Activated CD8-positive, alpha-beta T cell treated with anti-CD3 and anti-CD28 coated beads for 36 hours (primary cell): ENCODE results near the gene OPCML. TPM values are rescaled to one million over a fixed set of nuclear protein-coding genes. Genes with fewer than 3 reads are reported as not detected.

Experiments used
- ATAC-seq: fragments of 200-7000 bp; cut with Tn5 transposase; one replicate; pipeline ENCODE4 v1.10.0; 2021; ENCODE audit warnings: mild to moderate bottlenecking, moderate library complexity
- CTCF ChIA-PET: fragments of 350-600 bp; sonication (Branson Sonifier 250); formaldehyde crosslinking; loops from one replicate; lab custom pipeline; 2021; ENCODE audit warnings: antibody characterized with exemption; lab: Charles Lee
- POLR2A ChIA-PET: fragments of 350-600 bp; sonication (Branson Sonifier 250); formaldehyde crosslinking; loops from one replicate; lab custom pipeline; 2021; ENCODE audit warnings: antibody characterized with exemption; lab: Charles Lee
- DNase-seq: peaks from one replicate; pipeline ENCODE4 v3.0.0-alpha.2; 2020
- H3K27ac Mint-ChIP-seq: one replicate; pipeline ENCODE4 v1.8.0; 2021; ENCODE audit warnings: mild to moderate bottlenecking, mixed read lengths
- H3K27me3 Mint-ChIP-seq: one replicate; pipeline ENCODE4 v1.8.0; 2021; ENCODE audit warnings: mixed read lengths
- H3K36me3 Mint-ChIP-seq: one replicate; pipeline ENCODE4 v1.8.0; 2021; ENCODE audit warnings: low read depth, mixed read lengths
- H3K4me1 Mint-ChIP-seq: one replicate; pipeline ENCODE4 v1.8.0; 2021; ENCODE audit warnings: low read depth, mixed read lengths
- H3K4me3 Mint-ChIP-seq: one replicate; pipeline ENCODE4 v1.8.0; 2021; ENCODE audit warnings: mild to moderate bottlenecking, moderate library complexity, mixed read lengths
- H3K9me3 Mint-ChIP-seq: one replicate; pipeline ENCODE4 v1.8.0; 2021; ENCODE audit warnings: mixed read lengths
- CTCF ChIP-seq: fragments of 200-600 bp; IDR thresholded peaks from one replicate; pipeline ENCODE4 v1.8.0; 2022; ENCODE audit warnings: antibody characterized with exemption, mild to moderate bottlenecking
- intact Hi-C: fragments of 100-400 bp; cut with micrococcal nuclease; formaldehyde crosslinking; loops from one replicate; pipeline ENCODE4 v1.10.0; 2022
- total RNA-seq, 2 experiments: library from RNA; stranded (reverse); gene quantifications; one replicate each; pipeline ENCODE4 v1.2.3, GENCODE V29; 2021

OPCML gene
- total RNA-seq, 2 experiments from 2014 or later: not detected

- ATAC-seq: no peak
- intact Hi-C loops: no loop called here
- DNase-seq: no peak
- ChIA-PET POLR2A (no interaction called here), CTCF (no interaction called here)
- Mint-ChIP-seq H3K4me3 (no peak overlapping the region), H3K27me3 (no peaks in the 10 kb centered on the region), H3K4me1 (no peaks in the 10 kb centered on the region), H3K36me3 (no peaks in the 10 kb centered on the region), H3K27ac (no peak overlapping the region), H3K9me3 (peaks cover 2% of the 10 kb centered on the region)
- no peak for TF ChIP-seq CTCF
These were observed 8.9 kb upstream of the OPCML start for GRCh38 chr11:133541021-133541719.

GRCh38 chr11:133536198-133536597 is 3.9 kb upstream of the OPCML start:
- ATAC-seq: no peak
- DNase-seq: no peak
- no peaks in the 10 kb centered on the region for H3K36me3 Mint-ChIP-seq
- POLR2A ChIA-PET: no interaction called here
- no peaks in the 10 kb centered on the region for H3K4me1 Mint-ChIP-seq
- CTCF ChIA-PET: no interaction called here
- H3K9me3 Mint-ChIP-seq: peaks cover 2% of the 10 kb centered on the region
- TF ChIP-seq CTCF: no peak
- intact Hi-C loops: no loop called here
- no peak overlapping the region for H3K4me3 Mint-ChIP-seq
- no peak overlapping the region for H3K27ac Mint-ChIP-seq
- H3K27me3 Mint-ChIP-seq: peaks cover 21% of the 10 kb centered on the region

GRCh38 chr11:133533205-133533604 is 904 bp upstream of the OPCML start:
- ChIA-PET CTCF (no interaction called here), POLR2A (interaction anchor here (1.5 kb wide), 1 partner anchor 14 kb away, joined by 4 read pairs; no protein-coding TSS in a partner anchor)
- no peak for ATAC-seq
- intact Hi-C loops: no loop called here
- Mint-ChIP-seq H3K4me3 (no peak overlapping the region), H3K27ac (no peak overlapping the region), H3K36me3 (no peaks in the 10 kb centered on the region), H3K4me1 (no peaks in the 10 kb centered on the region), H3K9me3 (no peaks in the 10 kb centered on the region), H3K27me3 (peaks cover 40% of the 10 kb centered on the region)
- no peak for TF ChIP-seq CTCF
- DNase-seq: no peak

DNA sequence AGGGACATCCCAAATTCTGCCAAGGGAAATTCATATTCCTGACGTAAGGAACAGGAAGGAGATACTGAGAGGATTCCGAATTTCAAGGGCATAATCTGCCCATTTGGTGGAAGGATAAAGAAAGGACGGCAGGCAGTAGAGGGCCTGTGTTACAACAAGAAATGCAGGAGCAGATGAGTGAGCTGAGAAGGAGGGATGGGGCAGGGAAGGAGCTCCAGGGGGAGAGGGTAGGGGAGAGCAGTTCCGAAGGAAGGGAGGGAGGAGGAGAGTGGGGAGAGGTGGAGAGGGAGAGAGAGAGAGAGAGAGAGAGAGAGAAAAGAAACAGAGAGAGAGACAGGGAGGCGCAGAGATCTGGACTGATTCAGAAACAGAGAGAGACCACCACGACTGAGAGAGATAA is 843 bp downstream of the OPCML start:
- intact Hi-C loops: no loop called here
- no peak for ATAC-seq
- H3K4me3 Mint-ChIP-seq: no peak overlapping the region
- ChIA-PET CTCF (no interaction called here), POLR2A (interaction anchor here (1.5 kb wide), 1 partner anchor 12 kb away, joined by 4 read pairs; no protein-coding TSS in a partner anchor)
- peaks cover 41% of the 10 kb centered on the region for H3K27me3 Mint-ChIP-seq
- no peak for TF ChIP-seq CTCF
- no peaks in the 10 kb centered on the region for H3K9me3 Mint-ChIP-seq
- no peaks in the 10 kb centered on the region for H3K4me1 Mint-ChIP-seq
- no peaks in the 10 kb centered on the region for H3K36me3 Mint-ChIP-seq
- DNase-seq: no peak
- H3K27ac Mint-ChIP-seq: no peak overlapping the region

- no peaks in the 10 kb centered on the region for H3K9me3 Mint-ChIP-seq
- ChIA-PET CTCF (no interaction called here), POLR2A (no interaction called here)
- DNase-seq: no peak
- TF ChIP-seq CTCF: no peak
- no peak overlapping the region for H3K4me3 Mint-ChIP-seq
- H3K27me3 Mint-ChIP-seq: peaks cover 41% of the 10 kb centered on the region
- H3K4me1 Mint-ChIP-seq: no peaks in the 10 kb centered on the region
- no peak overlapping the region for H3K27ac Mint-ChIP-seq
- ATAC-seq: no peak
- H3K36me3 Mint-ChIP-seq: no peaks in the 10 kb centered on the region
- intact Hi-C loops: no loop called here
These were observed 1.8 kb downstream of the OPCML start for GRCh38 chr11:133530501-133530835.
